ENCODE data around the gene RASGRP4. TPM values are rescaled to one million over a fixed set of nuclear protein-coding genes. Genes with fewer than 3 reads are reported as not detected.

The RASGRP4 gene
- total RNA-seq, 3 donors from 2014 or later: 0.66 to 8.8 (median 1.6) TPM

GRCh38 chr19:38386971-38387549 is 39.0 kb downstream of the RASGRP4 start:
- DNase-seq (ENCODE audit: low spot score in 2 of 2): no peak
- no peaks in the 10 kb centered on the region for H3K27me3 ChIP-seq
- TF ChIP-seq CTCF (IDR thresholded peaks at IDR 0.05): no peak
- no peak for TF ChIP-seq POLR2AphosphoS5 (IDR thresholded peaks at IDR 0.05)
- no peak for TF ChIP-seq POLR2A (IDR thresholded peaks at IDR 0.05)
- H3K27ac ChIP-seq: peak overlapping the region; percentile 88 to 91
- peak overlapping the region; percentile 35 to 74 (median 64) for H3K4me3 ChIP-seq
- intact Hi-C loops (cut with DNase I; ENCODE audit: low total_unique reads): no loop called here
- peaks cover 0 to 6% of the 10 kb centered on the region in 2 donors for H3K4me1 ChIP-seq
- H3K36me3 ChIP-seq: no peaks in the 10 kb centered on the region
- no peaks in the 10 kb centered on the region for H3K9me3 ChIP-seq

DNA sequence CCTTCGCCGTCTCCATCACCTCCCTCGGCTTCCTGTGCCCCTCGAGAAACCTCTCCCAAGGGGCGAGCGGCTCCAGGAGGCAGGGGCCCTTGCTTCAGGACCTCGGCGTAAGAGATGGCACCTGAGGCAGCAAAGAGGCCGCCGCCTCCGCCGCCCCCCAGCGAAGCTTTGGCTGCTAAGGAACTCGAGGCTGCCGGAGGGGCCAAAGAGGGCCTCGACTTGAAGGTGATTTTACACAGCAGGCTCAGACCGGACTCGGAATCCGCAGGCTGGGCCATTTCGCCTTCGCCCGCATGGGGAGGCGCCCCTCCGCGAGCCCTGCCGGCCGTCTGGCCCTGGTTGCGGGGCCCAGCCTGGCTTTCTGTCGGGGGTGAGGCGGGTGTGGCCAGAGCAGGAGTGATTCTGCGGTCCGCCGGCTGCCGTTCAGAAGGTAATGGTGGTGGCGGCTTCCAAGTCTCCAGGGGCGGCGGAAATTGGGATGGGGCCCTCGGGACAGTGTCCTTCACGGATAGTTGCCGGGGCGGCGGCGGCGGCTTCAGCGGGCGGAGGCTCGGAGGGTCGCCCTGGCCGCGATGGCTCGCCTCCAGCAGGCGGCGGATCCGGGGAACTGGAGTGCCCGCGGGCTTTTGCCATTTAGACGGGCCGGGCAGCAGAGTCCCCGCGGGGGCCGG is 39.6 kb downstream of the RASGRP4 start:
- Histone ChIP-seq H3K27me3 (no peaks in the 10 kb centered on the region), H3K36me3 (no peaks in the 10 kb centered on the region), H3K27ac (peak overlapping the region in 1 of 2 donors; percentile 88), H3K4me3 (peak overlapping the region in 2 of 3 donors; percentile 11 to 74), H3K4me1 (peaks cover 0 to 6% of the 10 kb centered on the region in 2 donors), H3K9me3 (no peaks in the 10 kb centered on the region)
- TF ChIP-seq POLR2AphosphoS5 (IDR thresholded peaks at IDR 0.05) (no peak), POLR2A (IDR thresholded peaks at IDR 0.05) (no peak), CTCF (IDR thresholded peaks at IDR 0.05) (no peak)
- DNase-seq (ENCODE audit: low spot score in 2 of 2): no peak
- intact Hi-C loops (cut with DNase I; ENCODE audit: low total_unique reads): no loop called here

DNA sequence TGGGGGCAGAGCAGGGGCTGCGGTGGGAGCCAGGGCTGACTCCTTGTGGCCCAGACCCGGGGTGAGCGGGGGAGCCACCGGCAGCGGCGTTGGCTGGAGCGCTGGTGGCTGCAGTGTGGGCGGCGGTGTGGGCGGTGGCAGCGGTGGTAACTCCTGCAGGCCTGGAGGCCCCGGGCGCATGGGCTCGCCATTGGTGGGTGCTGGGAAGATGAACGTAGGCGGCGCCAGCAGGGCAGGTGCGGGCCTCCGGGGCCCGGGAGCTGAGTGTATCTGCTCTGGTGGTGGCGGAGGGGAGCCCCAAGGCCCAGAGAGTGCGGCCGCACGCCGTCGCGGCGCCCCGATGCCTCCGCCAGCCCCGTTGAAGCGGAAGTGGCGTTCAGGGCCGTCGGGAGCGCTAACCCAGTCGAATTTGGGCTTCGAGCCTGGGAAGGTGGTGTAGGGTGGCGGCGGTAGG is 40.2 kb downstream of the RASGRP4 start:
- no peak for DNase-seq (ENCODE audit: low spot score in 2 of 2)
- Histone ChIP-seq H3K27me3 (no peaks in the 10 kb centered on the region), H3K36me3 (peaks cover 3% of the 10 kb centered on the region), H3K27ac (no peak overlapping the region), H3K4me3 (no peak overlapping the region), H3K4me1 (peaks cover 0 to 6% of the 10 kb centered on the region in 2 donors), H3K9me3 (no peaks in the 10 kb centered on the region)
- no peak for TF ChIP-seq CTCF (IDR thresholded peaks at IDR 0.05)
- TF ChIP-seq POLR2A (IDR thresholded peaks at IDR 0.05): no peak
- no peak for TF ChIP-seq POLR2AphosphoS5 (IDR thresholded peaks at IDR 0.05)
- intact Hi-C loops (cut with DNase I; ENCODE audit: low total_unique reads): no loop called here

DNA sequence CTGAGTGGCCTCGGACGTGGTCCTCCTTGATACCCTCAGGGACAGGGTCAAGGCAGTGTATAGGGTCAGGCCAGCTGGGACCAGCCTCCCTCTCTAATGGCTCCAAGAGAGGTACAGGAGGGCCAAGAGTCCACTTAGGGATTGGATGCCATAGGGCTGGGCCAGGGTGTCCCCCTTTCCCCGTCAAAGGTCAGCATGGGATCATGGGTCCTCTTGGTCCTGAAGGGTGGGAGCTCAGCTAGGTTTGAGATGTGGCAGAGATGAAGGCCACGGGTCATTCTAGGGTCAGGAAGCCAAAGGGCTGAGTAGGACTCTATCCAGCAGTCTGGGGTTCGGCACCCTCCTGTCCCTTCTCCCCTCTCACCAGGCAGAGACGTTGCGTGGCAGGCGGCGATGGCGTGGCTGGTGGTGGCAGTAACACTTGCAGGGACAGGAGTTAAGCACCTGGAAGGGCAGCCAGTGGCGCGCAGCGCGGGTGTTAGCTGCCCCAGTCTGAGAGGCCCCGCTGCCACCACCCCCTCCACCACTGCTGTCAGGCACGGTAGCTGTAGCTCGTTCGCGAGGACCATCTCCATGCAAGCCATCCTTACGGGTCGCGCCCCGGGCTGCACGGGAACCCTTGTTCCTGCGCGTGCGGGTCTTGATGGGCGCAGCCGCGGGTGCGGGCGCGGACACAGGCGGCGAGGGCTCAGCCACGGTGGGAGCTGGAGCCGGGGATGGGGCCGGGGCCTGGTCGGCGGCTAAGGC is 40.8 kb downstream of the RASGRP4 start:
- Histone ChIP-seq H3K4me1 (peaks cover 0 to 6% of the 10 kb centered on the region in 2 donors), H3K36me3 (peaks cover 4% of the 10 kb centered on the region), H3K9me3 (no peaks in the 10 kb centered on the region), H3K27me3 (no peaks in the 10 kb centered on the region), H3K4me3 (no peak overlapping the region), H3K27ac (no peak overlapping the region)
- TF ChIP-seq POLR2A (IDR thresholded peaks at IDR 0.05) (no peak), CTCF (IDR thresholded peaks at IDR 0.05) (no peak), POLR2AphosphoS5 (IDR thresholded peaks at IDR 0.05) (no peak)
- intact Hi-C loops (cut with DNase I; ENCODE audit: low total_unique reads): no loop called here
- DNase-seq (ENCODE audit: low spot score in 2 of 2): no peak

Measured in breast epithelium (tissue), 4 donors.